HG03025 (cell line): Measurements from ENCODE around the gene CCDC91.

ENCODE experiments used
- ATAC-seq: cut with Tn5 transposase; IDR thresholded peaks from one replicate; pipeline ENCODE4 v1.9.1; 2021; ENCODE audit warnings: mild to moderate bottlenecking, moderate library complexity; ENCODE audit not compliant: unreplicated experiment, low FRiP score

The CCDC91 gene

GRCh38 chr12:28569698-28570411, 379.6 kb downstream of the CCDC91 start:
- ATAC-seq = no peak

GRCh38 chr12:28570811-28571210, 380.6 kb downstream of the CCDC91 start:
- ATAC-seq = no peak

GRCh38 chr12:28574746-28575592, 384.7 kb downstream of the CCDC91 start:
- ATAC-seq = no peak

- no peak for ATAC-seq
Observed at GRCh38 chr12:28575593-28576205, 385.4 kb downstream of the CCDC91 start.

- no peak for ATAC-seq
Observed at GRCh38 chr12:28578361-28578760, 388.1 kb downstream of the CCDC91 start.

GRCh38 chr12:28578833-28579252, 388.6 kb downstream of the CCDC91 start:
- ATAC-seq = no peak

- no peak for ATAC-seq
Observed at GRCh38 chr12:28582672-28583376, 392.6 kb downstream of the CCDC91 start.

GRCh38 chr12:28583701-28584261, 393.5 kb downstream of the CCDC91 start:
- no peak for ATAC-seq

- ATAC-seq = no peak
Observed at GRCh38 chr12:28585146-28585545, 394.9 kb downstream of the CCDC91 start.

- no peak for ATAC-seq
Observed at GRCh38 chr12:28586481-28586880, 396.2 kb downstream of the CCDC91 start.

GRCh38 chr12:28591831-28592230, 401.6 kb downstream of the CCDC91 start:
- ATAC-seq = no peak
